IMR-90 (cell line): ENCODE results near the gene NKTR. TPM values are rescaled to one million over a fixed set of nuclear protein-coding genes. Genes with fewer than 3 reads are reported as not detected.
"Not testable (repeated sequence)": the region's sequence is repeated elsewhere in the genome, so short reads cannot be mapped to it uniquely, and the experiment has no call there.

Experiments used
- ATAC-seq: fragments of 200-7000 bp; cut with Tn5 transposase; 2 replicates; pipeline ENCODE4 v1.9.1; 2020; ENCODE audit warnings: low read depth, mild to moderate bottlenecking, moderate library complexity
- BruUV-seq: library from RNA; stranded (reverse); fragments of 400-500 nt; replicated peaks from 2 replicates; lab custom pipeline; 2021; lab: Mats Ljungman, UMichigan
- CTCF ChIA-PET: fragments of 300-600 bp; formaldehyde crosslinking; extraction: SDS; loops from one replicate; lab custom pipeline; 2021; ENCODE audit warnings: antibody characterized with exemption; lab: Yijun Ruan, JAX
- POLR2A ChIA-PET: fragments of 300-600 bp; sonication (Branson Sonifier 250); formaldehyde crosslinking; loops from one replicate; lab custom pipeline; 2022; ENCODE audit warnings: antibody characterized with exemption; ENCODE audit not compliant: unreplicated experiment; lab: Charles Lee
- DNase-seq: peaks from one replicate; pipeline ENCODE4 v3.0.0; 2013
- H2AFZ ChIP-seq: replicated peaks from 2 replicates; pipeline ENCODE3; 2013; ENCODE audit warnings: low read length, mild to moderate bottlenecking; ENCODE audit not compliant: poor library complexity
- H2AK5ac ChIP-seq: 2 replicates; pipeline ENCODE4 v1.6.1; 2013; ENCODE audit warnings: low read depth, low read length, inconsistent platforms
- H2AK9ac ChIP-seq: replicated peaks from 2 replicates; pipeline ENCODE3; 2013; ENCODE audit warnings: mild to moderate bottlenecking, low read depth, low read length, moderate library complexity; ENCODE audit not compliant: poor library complexity
- H2BK120ac ChIP-seq: 2 replicates; pipeline ENCODE4 v1.6.1; 2013; ENCODE audit warnings: low read depth, low read length, inconsistent platforms
- H2BK15ac ChIP-seq: 3 replicates; pipeline ENCODE4 v1.6.1; 2013; ENCODE audit warnings: low read depth, low read length, inconsistent platforms
- H2BK20ac ChIP-seq: 2 replicates; pipeline ENCODE4 v1.6.1; 2013; ENCODE audit warnings: low read depth, mild to moderate bottlenecking, inconsistent platforms, low read length, moderate library complexity
- H2BK5ac ChIP-seq: 2 replicates; pipeline ENCODE4 v1.6.1; 2013; ENCODE audit warnings: mild to moderate bottlenecking, low read depth, low read length, inconsistent platforms; ENCODE audit not compliant: poor library complexity, severe bottlenecking
- H3K14ac ChIP-seq: replicated peaks from 2 replicates; pipeline ENCODE4 v1.6.1; 2013; ENCODE audit warnings: low read depth, low read length, inconsistent platforms
- H3K18ac ChIP-seq: 2 replicates; pipeline ENCODE4 v1.6.1; 2013; ENCODE audit warnings: low read depth, low read length, control low read depth
- H3K23ac ChIP-seq: 2 replicates; pipeline ENCODE4 v1.6.1; 2013; ENCODE audit warnings: low read depth, low read length, inconsistent platforms
- H3K27ac ChIP-seq: 2 replicates; pipeline ENCODE4 v1.5.1; 2013; ENCODE audit warnings: mild to moderate bottlenecking, control low read depth, low read length; ENCODE audit not compliant: insufficient read depth
- H3K27me3 ChIP-seq: 2 replicates; pipeline ENCODE4 v1.6.1; 2013; ENCODE audit warnings: low read length; ENCODE audit not compliant: control insufficient read depth, insufficient read depth
- H3K36me3 ChIP-seq: 2 replicates; pipeline ENCODE4 v1.6.1; 2013; ENCODE audit warnings: low read length, mixed read lengths; ENCODE audit not compliant: control insufficient read depth, insufficient read depth
- H3K4ac ChIP-seq: 2 replicates; pipeline ENCODE4 v1.6.1; 2013; ENCODE audit warnings: low read depth, low read length, inconsistent platforms
- H3K4me1 ChIP-seq: 2 replicates; pipeline ENCODE4 v1.6.1; 2013; ENCODE audit warnings: low read length, mixed read lengths; ENCODE audit not compliant: control insufficient read depth, insufficient read depth
- H3K4me2 ChIP-seq: 2 replicates; pipeline ENCODE4 v1.6.1; 2013; ENCODE audit warnings: low read depth, mild to moderate bottlenecking, control low read depth, low read length, moderate library complexity
- H3K4me3 ChIP-seq: 2 replicates; pipeline ENCODE4 v1.5.1; 2013; ENCODE audit warnings: low read depth, mild to moderate bottlenecking, control low read depth, low read length, moderate library complexity; ENCODE audit not compliant: insufficient read depth
- H3K56ac ChIP-seq: 2 replicates; pipeline ENCODE4 v1.6.1; 2013; ENCODE audit warnings: low read length, inconsistent platforms; ENCODE audit not compliant: insufficient read depth; ENCODE audit errors: extremely low read depth
- H3K79me1 ChIP-seq, 2 experiments: 2 replicates each; pipeline ENCODE4 v1.6.1; 2013; ENCODE audit warnings: low read length in 2 of 2, inconsistent platforms in 1 of 2, low read depth in 1 of 2
- H3K9ac ChIP-seq: 2 replicates; pipeline ENCODE4 v1.6.1; 2013; ENCODE audit warnings: low read depth, low read length, control low read depth
- H3K9me1 ChIP-seq: 2 replicates; pipeline ENCODE4 v1.6.1; 2013; ENCODE audit warnings: low read length, inconsistent platforms; ENCODE audit not compliant: insufficient read depth
- H3K9me3 ChIP-seq: 2 replicates; pipeline ENCODE4 v1.6.1; 2013; ENCODE audit warnings: low read length; ENCODE audit not compliant: control insufficient read depth, insufficient read depth
- H4K20me1 ChIP-seq: 2 replicates; pipeline ENCODE4 v1.6.1; 2013; ENCODE audit warnings: low read length, inconsistent platforms; ENCODE audit not compliant: insufficient read depth
- H4K5ac ChIP-seq: 2 replicates; pipeline ENCODE4 v1.6.1; 2013; ENCODE audit warnings: mild to moderate bottlenecking, low read depth, low read length, control low read depth
- H4K8ac ChIP-seq, 2 experiments: 2 replicates each; pipeline ENCODE4 v1.6.1; 2013; ENCODE audit warnings: low read depth in 2 of 2, low read length in 2 of 2, control low read depth in 1 of 2, inconsistent platforms in 1 of 2
- H4K91ac ChIP-seq: 2 replicates; pipeline ENCODE4 v1.6.1; 2013; ENCODE audit warnings: low read depth, low read length, inconsistent platforms; ENCODE audit not compliant: insufficient read depth
- BHLHE40 ChIP-seq: fragments of 150-350 bp; IDR thresholded peaks from 2 replicates; pipeline ENCODE4 v1.6.1; 2016; ENCODE audit warnings: mild to moderate bottlenecking, low read depth, low read length
- CEBPB ChIP-seq: IDR thresholded peaks from 2 replicates; pipeline ENCODE4 v1.6.1; 2012; ENCODE audit warnings: low read depth, low read length, improper control_type of control experiment
- FOS ChIP-seq: fragments of 150-350 bp; IDR thresholded peaks from 2 replicates; pipeline ENCODE4 v1.6.1; 2016; ENCODE audit warnings: low read depth, low read length
- POLR2A ChIP-seq: IDR thresholded peaks from 2 replicates; pipeline ENCODE4 v1.6.1; 2012; ENCODE audit warnings: mild to moderate bottlenecking, low read depth, low read length
- RAD21 ChIP-seq: IDR thresholded peaks from 2 replicates; pipeline ENCODE4 v1.6.1; 2012; ENCODE audit warnings: low read length, improper control_type of control experiment
- RFX5 ChIP-seq: IDR thresholded peaks from 2 replicates; pipeline ENCODE4 v1.8.0; 2012; ENCODE audit warnings: low read depth, mild to moderate bottlenecking, low read length, moderate library complexity
- WGBS, 2 experiments: methylation state at CpG; one replicate each; pipeline versions ENCODE4 v1.1.5 to v1.1.7; 2013; ENCODE audit warnings: missing lambda C conversion rate in 2 of 2; ENCODE audit not compliant: insufficient read length in 1 of 2; ENCODE audit errors: extremely low coverage in 2 of 2; 5-methylcytosine and 5-hydroxymethylcytosine counted together
- dilution Hi-C: fragments of 300-500 bp; cut with HindIII; formaldehyde crosslinking; loops from one replicate; pipeline ENCODE4 v1.14.3; 2018; ENCODE audit warnings: low sequenced_read_pairs; ENCODE audit not compliant: unreplicated experiment
- in situ Hi-C: fragments of 300-500 bp; cut with MboI; formaldehyde crosslinking; loops from 3 replicates; pipeline ENCODE4 v1.14.3; 2019; ENCODE audit warnings: low sequenced_read_pairs, inconsistent platforms, mixed read lengths
- intact Hi-C: fragments of 100-400 bp; cut with micrococcal nuclease; formaldehyde crosslinking; loops from 2 replicates; pipeline ENCODE4 v1.10.0; 2022
- polyA plus RNA-seq, 3 experiments: library from polyadenylated mRNA; depleted of rRNA; stranded (reverse); fragments of >200 nt; gene quantifications; 2 replicates each; pipeline ENCODE4 v1.2.3, GENCODE V29; 2012; ENCODE audit warnings: low replicate concordance in 1 of 3
- total RNA-seq: library from RNA; depleted of rRNA; stranded (reverse); fragments of >200 nt; gene quantifications from 2 replicates; pipeline ENCODE4 v1.2.3, GENCODE V29; 2012

Gene NKTR
- total and polyA plus RNA-seq, 2 of the 4 experiments (the other 2 are of a cell fraction): 24.0 to 30.7 TPM

GRCh38 chr3:42556089-42556632 is 44.3 kb upstream of the NKTR start:
- intact Hi-C loops (no loop called here), dilution Hi-C loops (no loop called here), in situ Hi-C loops (no loop called here)
- H2AK5ac ChIP-seq: no peak overlapping the region
- 17% methylated on average over 1 of the region's 3 CpGs; no CpG with 5 or more reads in 1 of the 2 experiments for WGBS, 2 experiments
- no peak overlapping the region for H4K8ac ChIP-seq
- H4K91ac ChIP-seq: no peak overlapping the region
- ChIA-PET CTCF (no interaction called here), POLR2A (no interaction called here)
- TF ChIP-seq CEBPB: no peak
- no peak for TF ChIP-seq POLR2A
- no peak for TF ChIP-seq BHLHE40
- TF ChIP-seq FOS: no peak
- no peak for TF ChIP-seq RFX5
- no peak for TF ChIP-seq RAD21
- H3K9me1 ChIP-seq: peaks cover 4% of the 10 kb centered on the region; the same call in 1 of the 2 replicates
- no peak overlapping the region for H2BK20ac ChIP-seq
- no peak overlapping the region for H4K5ac ChIP-seq
- no peak overlapping the region for H2BK15ac ChIP-seq
- H2BK120ac ChIP-seq: no peak overlapping the region
- H3K9ac ChIP-seq: no peak overlapping the region
- no peak overlapping the region for H3K14ac ChIP-seq
- ATAC-seq (no peak), DNase-seq (no peak)
- H3K18ac ChIP-seq: no peak overlapping the region
- no peaks in the 10 kb centered on the region for H3K27me3 ChIP-seq
- H3K4me2 ChIP-seq: no peak overlapping the region
- H3K56ac ChIP-seq: no peak overlapping the region
- H4K20me1 ChIP-seq: no peaks in the 10 kb centered on the region
- peak overlapping the region; percentile 19 for H2AK9ac ChIP-seq
- no peak overlapping the region for H3K4me3 ChIP-seq
- H2BK5ac ChIP-seq: no peak overlapping the region
- no peaks in the 10 kb centered on the region for H3K4me1 ChIP-seq
- BruUV-seq: no TSS peak
- no peak overlapping the region for H3K4ac ChIP-seq
- H3K9me3 ChIP-seq: no peaks in the 10 kb centered on the region
- no peak overlapping the region for H3K27ac ChIP-seq
- peaks cover 0 to 2% of the 10 kb centered on the region in 2 experiments; a peak in 1 of 4 replicates for H3K79me1 ChIP-seq
- no peak overlapping the region for H3K23ac ChIP-seq
- no peak overlapping the region for H2AFZ ChIP-seq
- peaks cover 38% of the 10 kb centered on the region for H3K36me3 ChIP-seq

- H3K27me3 ChIP-seq, H3K27ac ChIP-seq, dilution Hi-C loops, H2AK9ac ChIP-seq, H2BK5ac ChIP-seq, H4K5ac ChIP-seq, H3K18ac ChIP-seq, CTCF ChIA-PET, DNase-seq, H2BK120ac ChIP-seq, H3K4ac ChIP-seq, POLR2A ChIA-PET, in situ Hi-C loops, H3K9me3 ChIP-seq, H3K4me3 ChIP-seq, BruUV-seq, H3K9ac ChIP-seq, H3K4me1 ChIP-seq, H3K79me1 ChIP-seq, H2AFZ ChIP-seq, H3K9me1 ChIP-seq, H2BK20ac ChIP-seq, H3K23ac ChIP-seq, ATAC-seq, H3K56ac ChIP-seq, H4K8ac ChIP-seq, H4K91ac ChIP-seq, H3K4me2 ChIP-seq, H2AK5ac ChIP-seq, H3K14ac ChIP-seq, intact Hi-C loops, H2BK15ac ChIP-seq, H4K20me1 ChIP-seq: not testable (repeated sequence)
- peaks cover 39% of the 10 kb centered on the region for H3K36me3 ChIP-seq
- no CpG with 5 or more reads among the region's 6 CpGs for WGBS, 2 experiments
Observed at GRCh38 chr3:42556817-42557216, 43.7 kb upstream of the NKTR start.
